Small intestine (tissue), 16 donors: ENCODE measurements around the gene NYNRIN. TPM values are rescaled to one million over a fixed set of nuclear protein-coding genes. Genes with fewer than 3 reads are reported as not detected.
"Not testable (repeated sequence)": the region's sequence is repeated elsewhere in the genome, so short reads cannot be mapped to it uniquely, and the experiment has no call there.

ENCODE experiments used
- DNase-seq, 2 donors: peaks; one replicate each; pipeline versions ENCODE4 v3.0.0 to v3.0.0-alpha.2; 2013
- FAIRE-seq: peaks from 2 replicates; lab custom pipeline; 2012; peaks lifted over from hg19 to GRCh38; lab: Jason Lieb, UNC
- H3K27ac ChIP-seq, 3 donors: one replicate each; pipeline ENCODE4 v1.5.1; 2013; ENCODE audit warnings: low read length in 2 of 3, mild to moderate bottlenecking in 2 of 3, control low read depth in 1 of 3, inconsistent platforms in 1 of 3, low read depth in 1 of 3, moderate library complexity in 1 of 3
- H3K27me3 ChIP-seq, 3 donors: one replicate each; pipeline ENCODE4 v1.6.1; 2013; ENCODE audit warnings: low read length in 3 of 3, inconsistent platforms in 1 of 3; ENCODE audit not compliant: control insufficient read depth in 3 of 3, insufficient read depth in 3 of 3
- H3K36me3 ChIP-seq, 3 donors: one replicate each; pipeline ENCODE4 v1.6.1; 2013; ENCODE audit warnings: low read length in 3 of 3, inconsistent platforms in 1 of 3, low read depth in 1 of 3, mild to moderate bottlenecking in 1 of 3, moderate library complexity in 1 of 3; ENCODE audit not compliant: control insufficient read depth in 3 of 3, insufficient read depth in 2 of 3
- H3K4me1 ChIP-seq, 3 donors: one replicate each; pipeline ENCODE4 v1.6.1; 2013; ENCODE audit warnings: low read length in 2 of 3, inconsistent platforms in 1 of 3, low read depth in 1 of 3, mild to moderate bottlenecking in 1 of 3, moderate library complexity in 1 of 3; ENCODE audit not compliant: control insufficient read depth in 3 of 3, insufficient read depth in 2 of 3
- H3K4me3 ChIP-seq, 3 donors: one replicate each; pipeline ENCODE4 v1.5.1; 2013; ENCODE audit warnings: low read length in 3 of 3, control low read depth in 1 of 3, inconsistent platforms in 1 of 3, low read depth in 1 of 3, mild to moderate bottlenecking in 1 of 3, moderate library complexity in 1 of 3
- H3K9me3 ChIP-seq, 2 donors: one replicate each; pipeline ENCODE4 v1.6.1; 2013; ENCODE audit warnings: low read depth in 1 of 2, low read length in 1 of 2; ENCODE audit not compliant: control insufficient read depth in 2 of 2, insufficient read depth in 1 of 2
- WGBS, 3 donors: extraction: QIAGEN DNeasy Blood & Tissue Kit; methylation state at CpG; one replicate each; pipeline ENCODE4 v1.1.7; 2013; 5-methylcytosine and 5-hydroxymethylcytosine counted together
- long read RNA-seq, 10 donors: transcript quantifications; one replicate each; lab custom pipeline, GENCODE V29; 2026
- polyA plus RNA-seq, 4 donors: library from polyadenylated mRNA; stranded (reverse) in 3 of 4; unstranded in 1 of 4; fragments of 200-250 nt in 3 of 4; fragments of 120-200 nt in 1 of 4; gene quantifications; one replicate each; pipeline versions ENCODE4 v1.2.1 to v1.2.3, GENCODE V29; 2013
- donor health status: healthy with polysubstance abuse.
- donor health status: control.
- donor health status: control.
- donor health status: Bipolar disorder and iron deficiency.
- donor health status: healthy.

Gene NYNRIN
- polyA plus RNA-seq, result 10 to 100 TPM in 1 of 4 donors, 1 to 10 TPM in 1, under 1 TPM in 2; 0.22 to 53.2 (median 3.9) TPM
- long read RNA-seq, donor 1, result 0 reads
- long read RNA-seq, donor 2, full-length matches to known transcripts, result 2 of 2 reads
- long read RNA-seq, donor 2, partial matches to known transcripts, result 0 of 2 reads
- long read RNA-seq, donor 2, other reads (novel, unspliced or antisense), result 0 of 2 reads
- long read RNA-seq, donor 3, full-length matches to known transcripts, result 1 of 16 reads
- long read RNA-seq, donor 3, partial matches to known transcripts, result 15 of 16 reads
- long read RNA-seq, donor 3, other reads (novel, unspliced or antisense), result 0 of 16 reads
- long read RNA-seq, donor 4, result 0 reads
- long read RNA-seq, donor 5, result 0 reads
- long read RNA-seq, donor 6, partial matches to known transcripts, result 15 of 15 reads
- long read RNA-seq, donor 6, other reads (novel, unspliced or antisense), result 0 of 15 reads
- long read RNA-seq, donor 7, result 0 reads
- long read RNA-seq, donor 8, result 0 reads
- long read RNA-seq, donor 9, full-length matches to known transcripts, result 1 of 1 reads
- long read RNA-seq, donor 9, partial matches to known transcripts, result 0 of 1 reads
- long read RNA-seq, donor 9, other reads (novel, unspliced or antisense), result 0 of 1 reads
- long read RNA-seq, donor 10, full-length matches to known transcripts, result 5 of 19 reads
- long read RNA-seq, donor 10, partial matches to known transcripts, result 14 of 19 reads
- long read RNA-seq, donor 10, other reads (novel, unspliced or antisense), result 0 of 19 reads

GRCh38 chr14:24398653-24399446 is at the start of gene NYNRIN:
NYNRIN (plus strand) TSS chr14:24399003; CDS start chr14:24399247, 244 bp downstream.
- Histone ChIP-seq H3K36me3 (peaks cover 0 to 17% (median 0%) of the 10 kb centered on the region in 3 donors), H3K27ac (peak within 1 kb of the TSS; percentile 17 to 85 (median 62)), H3K4me1 (peaks cover 5 to 46% (median 25%) of the 10 kb centered on the region in 3 donors), H3K4me3 (peak within 1 kb of the TSS; percentile 7 to 76 (median 51)), H3K27me3 (no peaks in the 10 kb centered on the region), H3K9me3 (no peaks in the 10 kb centered on the region)
- 1 to 3% (median 1%) methylated on average over 42 to 56 of the region's 57 CpGs for WGBS, 3 donors
- FAIRE-seq (no peak), DNase-seq (peak; percentile 45 to 82)

- DNase-seq (no peak), FAIRE-seq (no peak)
- Histone ChIP-seq H3K27me3 (no peaks in the 10 kb centered on the region), H3K9me3 (no peaks in the 10 kb centered on the region), H3K4me1 (peaks cover 0 to 32% (median 2%) of the 10 kb centered on the region in 3 donors), H3K4me3 (no peak overlapping the region), H3K27ac (no peak overlapping the region), H3K36me3 (no peaks in the 10 kb centered on the region)
- WGBS, 3 donors, result 73 to 89% (median 89%) methylated on average over 5 of the region's 5 CpGs
Observed at GRCh38 chr14:24349742-24350141, 49.1 kb upstream of the NYNRIN start.

GRCh38 chr14:24351517-24351916 is 47.3 kb upstream of the NYNRIN start:
- no peak for FAIRE-seq

GRCh38 chr14:24353559-24354481 is 45.0 kb upstream of the NYNRIN start:
- WGBS, 3 donors, result 33 to 67% (median 64%) methylated on average over 5 of the region's 5 CpGs
- no peaks in the 10 kb centered on the region for H3K9me3 ChIP-seq
- H3K36me3 ChIP-seq, result no peaks in the 10 kb centered on the region
- DNase-seq (peak; percentile 82 to 95), FAIRE-seq (no peak)
- H3K27me3 ChIP-seq, result no peaks in the 10 kb centered on the region
- peaks cover 0 to 19% (median 0%) of the 10 kb centered on the region in 3 donors for H3K4me1 ChIP-seq
- H3K27ac ChIP-seq, result peak overlapping the region; percentile 59 to 88 (median 68)
- no peak overlapping the region for H3K4me3 ChIP-seq

More at GRCh38 chr14:24351517-24351916, 47.3 kb upstream of the NYNRIN start:
- Histone ChIP-seq H3K27me3 (no peaks in the 10 kb centered on the region), H3K4me3 (no peak overlapping the region), H3K4me1 (peaks cover 0 to 32% (median under 1%) of the 10 kb centered on the region in 3 donors), H3K9me3 (no peaks in the 10 kb centered on the region), H3K36me3 (no peaks in the 10 kb centered on the region), H3K27ac (no peak overlapping the region)
- peak; percentile 17 to 28 for DNase-seq
- 17 to 36% (median 20%) methylated on average over 4 of the region's 4 CpGs for WGBS, 3 donors

- not testable (repeated sequence) for H3K4me3 ChIP-seq, H3K9me3 ChIP-seq, H3K27me3 ChIP-seq, DNase-seq, FAIRE-seq, H3K36me3 ChIP-seq
- H3K4me1 ChIP-seq, result peaks cover 0 to 19% (median 0%) of the 10 kb centered on the region in 3 donors
- 74 to 83% (median 78%) methylated on average over 3 of the region's 3 CpGs for WGBS, 3 donors
- H3K27ac ChIP-seq, result peak overlapping the region in 1 of 3 donors; percentile 25
Observed at GRCh38 chr14:24354482-24354825, 44.3 kb upstream of the NYNRIN start.

GRCh38 chr14:24355009-24355408 is 43.8 kb upstream of the NYNRIN start:
- no peaks in the 10 kb centered on the region for H3K36me3 ChIP-seq
- no peaks in the 10 kb centered on the region for H3K27me3 ChIP-seq
- FAIRE-seq (no peak), DNase-seq (no peak)
- H3K27ac ChIP-seq, result no peak overlapping the region
- 87 to 91% (median 89%) methylated on average over 7 of the region's 7 CpGs for WGBS, 3 donors
- peaks cover 0 to under 1% of the 10 kb centered on the region in 2 donors for H3K9me3 ChIP-seq
- H3K4me1 ChIP-seq, result peaks cover 0 to 19% (median 0%) of the 10 kb centered on the region in 3 donors
- H3K4me3 ChIP-seq, result no peak overlapping the region

GRCh38 chr14:24356208-24356607 is 42.6 kb upstream of the NYNRIN start:
- H3K27ac ChIP-seq, result no peak overlapping the region
- no peaks in the 10 kb centered on the region for H3K27me3 ChIP-seq
- no peak overlapping the region for H3K4me3 ChIP-seq
- WGBS, 3 donors, result 91 to 97% (median 93%) methylated on average over 4 of the region's 4 CpGs
- FAIRE-seq (no peak), DNase-seq (no peak)
- H3K4me1 ChIP-seq, result peaks cover 0 to 19% (median 0%) of the 10 kb centered on the region in 3 donors
- peaks cover 0 to 5% of the 10 kb centered on the region in 2 donors for H3K9me3 ChIP-seq
- no peaks in the 10 kb centered on the region for H3K36me3 ChIP-seq
